ACC112 (cell line): ENCODE results near the gene CAMK1.
A peak's percentile ranks its signal among the peaks of the same experiment; 100 is the strongest.

Experiments
- H2AFZ ChIP-seq: fragments of 200-600 bp; sonication (generic); one replicate; pipeline ENCODE4 v1.6.0; 2017; ENCODE audit warnings: antibody characterized with exemption, low read length; ENCODE audit not compliant: unreplicated experiment
- H3K27ac ChIP-seq: fragments of 200-600 bp; sonication (generic); 2 replicates; pipeline ENCODE4 v1.5.1; 2014; ENCODE audit warnings: low read depth, mild to moderate bottlenecking, antibody characterized with exemption, low read length, moderate library complexity
- H3K27me3 ChIP-seq: fragments of 200-600 bp; sonication (generic); 2 replicates; pipeline ENCODE4 v1.6.1; 2014; ENCODE audit warnings: mild to moderate bottlenecking, antibody characterized with exemption, low read length, moderate library complexity, mixed read lengths; ENCODE audit not compliant: insufficient read depth
- H3K36me3 ChIP-seq: fragments of 200-600 bp; sonication (generic); 2 replicates; pipeline ENCODE4 v1.6.1; 2016; ENCODE audit warnings: mild to moderate bottlenecking, antibody characterized with exemption, low read length, moderate library complexity, mixed read lengths; ENCODE audit not compliant: insufficient read depth
- H3K4me1 ChIP-seq: fragments of 200-600 bp; sonication (generic); one replicate; pipeline ENCODE4 v1.6.1; 2016; ENCODE audit warnings: low read length, mixed read lengths; ENCODE audit not compliant: insufficient read depth, unreplicated experiment, control insufficient read depth
- H3K4me3 ChIP-seq: fragments of 200-600 bp; sonication (generic); 2 replicates; pipeline ENCODE4 v1.5.1; 2014; ENCODE audit warnings: mild to moderate bottlenecking, low read depth, low read length
- H3K79me2 ChIP-seq: fragments of 200-600 bp; sonication (generic); one replicate; pipeline ENCODE4 v1.6.0; 2016; ENCODE audit warnings: low read length; ENCODE audit not compliant: control insufficient read depth, unreplicated experiment, insufficient read depth

CAMK1 gene

GRCh38 chr3:9769426-9770275, at the start of gene CAMK1:
TSS of gene CAMK1 (minus strand) at chr3:9769947. CDS start at chr3:9767749, 2,198 bp downstream.
- H3K27ac ChIP-seq: no peak within 1 kb of the TSS
- peak within 1 kb of the TSS; percentile 81 for H2AFZ ChIP-seq
- H3K36me3 ChIP-seq: no peaks in the 10 kb centered on the region
- H3K79me2 ChIP-seq: peaks cover 14% of the 10 kb centered on the region
- H3K27me3 ChIP-seq: no peaks in the 10 kb centered on the region
- peaks cover 26% of the 10 kb centered on the region for H3K4me1 ChIP-seq
- peak within 1 kb of the TSS; percentile 84 for H3K4me3 ChIP-seq

GRCh38 chr3:9818666-9819335, 49.1 kb upstream of the CAMK1 start:
- H3K27ac ChIP-seq: no peak overlapping the region
- no peaks in the 10 kb centered on the region for H3K36me3 ChIP-seq
- no peaks in the 10 kb centered on the region for H3K4me1 ChIP-seq
- H2AFZ ChIP-seq: no peak overlapping the region
- H3K79me2 ChIP-seq: no peaks in the 10 kb centered on the region
- H3K4me3 ChIP-seq: no peak overlapping the region
- H3K27me3 ChIP-seq: no peaks in the 10 kb centered on the region

GRCh38 chr3:9817436-9817835, 47.7 kb upstream of the CAMK1 start:
- Histone ChIP-seq H2AFZ (no peak overlapping the region), H3K4me1 (no peaks in the 10 kb centered on the region), H3K27me3 (no peaks in the 10 kb centered on the region), H3K4me3 (no peak overlapping the region), H3K79me2 (no peaks in the 10 kb centered on the region), H3K27ac (no peak overlapping the region), H3K36me3 (no peaks in the 10 kb centered on the region)

DNA sequence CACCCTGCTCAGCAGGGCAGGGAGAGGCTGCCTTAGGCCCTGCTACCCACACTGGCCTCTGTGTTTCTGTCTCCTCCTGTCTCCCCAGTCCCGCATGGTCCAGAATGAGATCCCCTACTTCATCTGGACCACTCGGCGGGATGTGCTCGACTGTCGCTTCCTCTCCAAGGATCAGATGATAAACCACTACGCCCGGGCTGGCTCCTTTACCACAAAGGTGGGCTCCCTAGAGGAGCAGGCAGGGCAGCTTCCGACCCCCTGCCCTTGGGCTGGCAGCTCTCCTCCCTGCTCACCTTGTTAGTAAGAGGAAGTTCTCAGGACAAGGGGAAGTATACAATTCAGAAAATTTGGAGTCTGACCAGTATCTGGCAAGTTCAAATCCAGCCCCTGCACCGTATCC, 46.2 kb upstream of the CAMK1 start:
- Histone ChIP-seq H3K36me3 (no peaks in the 10 kb centered on the region), H3K4me3 (no peak overlapping the region), H3K27ac (no peak overlapping the region), H3K79me2 (no peaks in the 10 kb centered on the region), H2AFZ (no peak overlapping the region), H3K4me1 (peaks cover 4% of the 10 kb centered on the region), H3K27me3 (no peaks in the 10 kb centered on the region)

DNA sequence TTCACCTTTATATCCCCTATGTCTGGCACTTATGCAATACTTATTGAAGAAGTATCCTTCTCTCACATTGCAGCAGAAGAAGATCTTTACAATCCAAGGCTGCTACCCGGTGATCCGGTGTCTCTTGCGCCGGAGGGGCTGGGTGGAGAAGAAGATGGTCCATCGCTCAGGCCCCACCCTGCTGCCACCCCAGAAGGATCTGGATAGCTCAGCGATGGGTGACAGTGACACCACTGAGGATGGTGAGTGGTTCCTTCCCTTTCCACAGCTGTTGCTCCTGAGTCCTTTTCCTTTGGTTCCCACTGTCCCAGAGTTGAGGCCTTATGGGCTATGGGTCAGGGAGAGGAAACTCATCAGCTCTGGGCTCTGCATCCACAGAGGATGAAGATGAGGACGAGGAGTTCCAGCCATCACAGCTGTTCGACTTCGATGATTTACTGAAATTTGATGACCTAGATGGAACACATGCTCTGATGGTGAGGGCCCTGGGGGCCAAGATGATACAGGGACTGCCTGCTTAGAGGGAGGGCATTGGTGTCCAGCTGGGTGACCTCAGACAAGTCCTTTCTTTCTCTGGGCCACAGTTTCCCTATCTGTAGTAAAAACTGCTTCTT, 43.2 kb upstream of the CAMK1 start:
- H3K4me1 ChIP-seq: peaks cover 19% of the 10 kb centered on the region
- no peaks in the 10 kb centered on the region for H3K36me3 ChIP-seq
- H3K4me3 ChIP-seq: no peak overlapping the region
- H2AFZ ChIP-seq: no peak overlapping the region
- no peaks in the 10 kb centered on the region for H3K27me3 ChIP-seq
- H3K27ac ChIP-seq: no peak overlapping the region
- H3K79me2 ChIP-seq: no peaks in the 10 kb centered on the region

DNA sequence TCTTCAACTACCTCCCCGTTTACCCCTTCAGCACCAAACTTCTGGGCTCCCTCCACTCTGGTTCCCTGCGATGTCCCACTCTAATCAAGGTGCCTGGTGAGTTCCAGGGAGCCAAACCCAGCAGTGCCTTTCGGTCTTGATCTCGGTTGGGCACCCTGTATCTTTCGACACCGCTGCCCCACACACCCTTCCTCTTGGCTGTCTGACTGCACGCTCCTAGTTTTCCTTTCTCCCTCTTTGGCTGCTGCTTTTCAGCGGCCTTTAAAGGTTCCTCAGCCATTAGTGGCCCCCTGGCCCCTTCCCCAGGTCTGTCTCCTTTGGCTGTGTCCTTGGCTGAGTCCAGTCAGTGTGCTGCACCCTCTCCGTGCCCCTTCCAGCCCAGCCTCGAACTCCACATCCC, 41.1 kb upstream of the CAMK1 start:
- Histone ChIP-seq H3K79me2 (no peaks in the 10 kb centered on the region), H3K4me1 (peaks cover 25% of the 10 kb centered on the region), H3K27me3 (no peaks in the 10 kb centered on the region), H3K36me3 (peaks cover 4% of the 10 kb centered on the region; the same call in 1 of the 2 replicates), H3K4me3 (peak overlapping the region; percentile 76), H2AFZ (no peak overlapping the region), H3K27ac (no peak overlapping the region)

DNA sequence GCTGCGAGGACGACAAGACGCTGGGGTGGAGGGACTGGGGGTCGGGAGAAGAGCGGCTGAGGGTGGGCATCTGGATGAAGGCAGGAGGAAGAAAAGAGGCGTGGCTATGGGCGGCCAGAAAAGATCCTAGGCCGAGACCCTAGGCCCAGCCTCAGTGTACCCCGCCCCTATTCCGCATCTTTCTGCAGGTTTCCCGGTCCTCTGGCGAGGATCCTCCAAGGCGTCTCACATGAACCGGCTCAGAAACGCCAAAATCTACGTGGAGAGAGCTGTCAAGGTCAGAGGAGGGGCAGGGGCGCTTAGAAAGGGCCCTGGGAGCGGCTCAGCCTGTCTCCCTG, 40.7 kb upstream of the CAMK1 start:
- Histone ChIP-seq H3K27me3 (no peaks in the 10 kb centered on the region), H3K4me3 (peak overlapping the region; percentile 76), H3K4me1 (peaks cover 25% of the 10 kb centered on the region), H3K79me2 (no peaks in the 10 kb centered on the region), H2AFZ (peak overlapping the region; percentile 57), H3K27ac (peak overlapping the region; percentile 79; the same call in 1 of the 2 replicates), H3K36me3 (peaks cover 7% of the 10 kb centered on the region; the same call in 1 of the 2 replicates)

DNA sequence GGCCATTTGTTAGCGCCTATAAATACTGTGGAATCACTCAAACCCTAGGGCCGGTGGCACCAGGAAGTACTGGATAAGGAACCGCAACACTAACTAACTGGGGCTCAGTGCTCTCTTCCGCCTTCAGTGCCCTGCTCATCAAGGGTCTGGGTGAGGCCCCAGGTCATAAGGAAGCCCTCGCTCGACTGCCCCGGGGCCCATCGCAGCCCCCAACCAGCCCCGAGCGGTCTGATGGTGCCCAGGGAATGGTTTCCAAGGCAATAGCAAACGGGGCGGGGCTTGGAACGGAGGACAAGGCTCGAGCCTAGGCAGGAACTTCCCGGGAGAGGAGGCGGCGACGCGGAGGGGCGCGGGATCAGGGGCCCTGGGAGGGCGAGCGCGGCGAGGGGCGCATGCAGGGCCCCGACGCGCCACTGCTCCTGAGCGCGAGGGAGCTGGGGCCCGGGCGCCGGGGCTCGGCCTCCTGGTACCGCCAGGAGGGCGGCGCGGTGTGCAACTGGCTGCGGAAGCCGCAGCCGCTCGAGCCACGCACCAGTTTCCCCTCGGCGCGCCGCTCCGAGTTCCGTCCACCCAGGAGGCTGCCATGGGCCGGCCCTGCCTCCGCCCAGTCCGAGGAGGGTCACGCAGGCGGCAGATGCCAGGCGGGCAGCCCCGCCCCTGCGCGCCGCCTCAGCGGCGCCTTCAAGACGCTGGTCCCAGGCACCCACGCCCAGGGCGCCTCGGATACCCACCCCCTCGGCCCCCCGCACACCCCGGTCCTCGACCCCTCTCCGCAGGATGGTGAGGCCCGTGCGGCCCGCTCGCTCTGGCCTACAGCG, 40.1 kb upstream of the CAMK1 start, which contains the start of gene TTLL3:
Gene TTLL3 (plus strand): TSS at position 648 of the 818 bp plus-strand sequence. CDS start 400 bp downstream, outside the sequence.
- no peaks in the 10 kb centered on the region for H3K27me3 ChIP-seq
- peak within 1 kb of the TSS; percentile 57 for H2AFZ ChIP-seq
- H3K27ac ChIP-seq: peak within 1 kb of the TSS; percentile 79
- H3K36me3 ChIP-seq: peaks cover 13% of the 10 kb centered on the region; the same call in 1 of the 2 replicates
- peaks cover 25% of the 10 kb centered on the region for H3K4me1 ChIP-seq
- peak within 1 kb of the TSS; percentile 76 for H3K4me3 ChIP-seq
- no peaks in the 10 kb centered on the region for H3K79me2 ChIP-seq

GRCh38 chr3:9809239-9809614, 39.5 kb upstream of the CAMK1 start:
- peak overlapping the region; percentile 79 for H3K27ac ChIP-seq
- peaks cover 19% of the 10 kb centered on the region; the same call in 1 of the 2 replicates for H3K36me3 ChIP-seq
- H2AFZ ChIP-seq: no peak overlapping the region
- no peaks in the 10 kb centered on the region for H3K27me3 ChIP-seq
- H3K4me1 ChIP-seq: peaks cover 25% of the 10 kb centered on the region
- H3K4me3 ChIP-seq: peak overlapping the region; percentile 76
- no peaks in the 10 kb centered on the region for H3K79me2 ChIP-seq
